Ascending aorta (tissue), 2 donors: ENCODE results near the gene EHD4. TPM values are rescaled to one million over a fixed set of nuclear protein-coding genes. Genes with fewer than 3 reads are reported as not detected.

ENCODE experiments used
- DNase-seq, 2 donors: peaks; one replicate each; pipeline ENCODE4 v3.0.0-alpha.2; 2019; ENCODE audit warnings: low spot score in 2 of 2
- H3K27ac ChIP-seq, 2 donors: fragments of 200-600 bp; sonication (generic); one replicate each; pipeline ENCODE4 v1.5.1; 2016 to 2017; ENCODE audit warnings: mild to moderate bottlenecking in 1 of 2
- H3K27me3 ChIP-seq: fragments of 200-600 bp; sonication (generic); one replicate; pipeline ENCODE4 v1.5.1; 2017
- H3K36me3 ChIP-seq, 2 donors: fragments of 200-600 bp; sonication (generic); one replicate each; pipeline ENCODE4 v1.5.1; 2016
- H3K4me1 ChIP-seq, 2 donors: fragments of 200-600 bp; sonication (generic); one replicate each; pipeline ENCODE4 v1.5.1; 2016 to 2017; ENCODE audit warnings: mild to moderate bottlenecking in 1 of 2
- H3K4me3 ChIP-seq, 2 donors: fragments of 200-600 bp; sonication (generic); one replicate each; pipeline ENCODE4 v1.5.1; 2016 to 2017; ENCODE audit warnings: mild to moderate bottlenecking in 1 of 2
- H3K9me3 ChIP-seq, 2 donors: fragments of 200-600 bp; sonication (generic); one replicate each; pipeline ENCODE4 v1.5.1; 2016
- CTCF ChIP-seq, 3 experiments: fragments of 200-600 bp in 2 of 3; fragments of 450-650 bp in 1 of 3; sonication (generic) in 2 of 3; IDR thresholded peaks; one replicate each; pipeline ENCODE4 v1.5.1; 2016 to 2019; ENCODE audit warnings: antibody characterized with exemption in 3 of 3, mild to moderate bottlenecking in 1 of 3, moderate library complexity in 1 of 3
- intact Hi-C: fragments of 100-400 bp; cut with DNase I; formaldehyde crosslinking; loops from one replicate; pipeline ENCODE4 v1.15.1; 2023
- total RNA-seq: library from RNA; depleted of rRNA; stranded (reverse); fragments of >200 nt; gene quantifications from one replicate; pipeline ENCODE4 v1.1.0, GENCODE V29; 2016

Gene EHD4
- total RNA-seq, 1 donor from 2014 or later, result 70.4 TPM

- intact Hi-C loops, result no loop called here
Measured at GRCh38 chr15:41856716-41857115, 115.6 kb downstream of the EHD4 start.

GRCh38 chr15:41856262-41856661, 116.1 kb downstream of the EHD4 start:
- no peaks in the 10 kb centered on the region for H3K9me3 ChIP-seq
- DNase-seq, result no peak
- intact Hi-C loops, result no loop called here
- no peaks in the 10 kb centered on the region for H3K27me3 ChIP-seq
- no peak for TF ChIP-seq CTCF (IDR thresholded peaks at IDR 0.05)
- no peaks in the 10 kb centered on the region for H3K4me1 ChIP-seq
- no peaks in the 10 kb centered on the region for H3K36me3 ChIP-seq
- H3K27ac ChIP-seq, result no peak overlapping the region
- no peak overlapping the region for H3K4me3 ChIP-seq

More at GRCh38 chr15:41856716-41857115, 115.6 kb downstream of the EHD4 start:
- no peak overlapping the region for H3K27ac ChIP-seq
- H3K36me3 ChIP-seq, result no peaks in the 10 kb centered on the region
- no peaks in the 10 kb centered on the region for H3K27me3 ChIP-seq
- no peaks in the 10 kb centered on the region for H3K4me1 ChIP-seq
- H3K4me3 ChIP-seq, result no peak overlapping the region
- no peak for DNase-seq
- no peak for TF ChIP-seq CTCF (IDR thresholded peaks at IDR 0.05)
- H3K9me3 ChIP-seq, result no peaks in the 10 kb centered on the region

GRCh38 chr15:41855261-41855961, 116.9 kb downstream of the EHD4 start:
- no peaks in the 10 kb centered on the region for H3K27me3 ChIP-seq
- no peaks in the 10 kb centered on the region for H3K4me1 ChIP-seq
- H3K4me3 ChIP-seq, result no peak overlapping the region
- H3K36me3 ChIP-seq, result no peaks in the 10 kb centered on the region
- intact Hi-C loops, result no loop called here
- no peaks in the 10 kb centered on the region for H3K9me3 ChIP-seq
- DNase-seq, result no peak
- TF ChIP-seq CTCF (IDR thresholded peaks at IDR 0.05), result no peak
- no peak overlapping the region for H3K27ac ChIP-seq

- no peaks in the 10 kb centered on the region for H3K27me3 ChIP-seq
- DNase-seq, result no peak
- H3K36me3 ChIP-seq, result no peaks in the 10 kb centered on the region
- intact Hi-C loops, result no loop called here
- no peak for TF ChIP-seq CTCF (IDR thresholded peaks at IDR 0.05)
- no peaks in the 10 kb centered on the region for H3K9me3 ChIP-seq
- no peaks in the 10 kb centered on the region for H3K4me1 ChIP-seq
- no peak overlapping the region for H3K27ac ChIP-seq
- no peak overlapping the region for H3K4me3 ChIP-seq
Measured at GRCh38 chr15:41854443-41854842, 117.9 kb downstream of the EHD4 start.

GRCh38 chr15:41853831-41854230, 118.5 kb downstream of the EHD4 start:
- intact Hi-C loops, result no loop called here
- DNase-seq, result no peak
- no peaks in the 10 kb centered on the region for H3K27me3 ChIP-seq

More at GRCh38 chr15:41853831-41854230, 118.5 kb downstream of the EHD4 start:
- H3K9me3 ChIP-seq, result no peaks in the 10 kb centered on the region
- TF ChIP-seq CTCF (IDR thresholded peaks at IDR 0.05), result no peak
- no peaks in the 10 kb centered on the region for H3K36me3 ChIP-seq
- no peaks in the 10 kb centered on the region for H3K4me1 ChIP-seq
- H3K27ac ChIP-seq, result no peak overlapping the region
- no peak overlapping the region for H3K4me3 ChIP-seq
